HCT116 (cell line): ENCODE results near the gene ERVH48-1. TPM values are rescaled to one million over a fixed set of nuclear protein-coding genes. Genes with fewer than 3 reads are reported as not detected.

Experiments
- ATAC-seq: fragments of 200-7000 bp; cut with Tn5 transposase; 2 replicates; pipeline ENCODE4 v1.9.1; 2020; ENCODE audit warnings: mild to moderate bottlenecking, moderate library complexity
- BruUV-seq: library from RNA; stranded (reverse); fragments of 400-500 nt; replicated peaks from 2 replicates; lab custom pipeline; 2021; lab: Mats Ljungman, UMichigan
- CTCF ChIA-PET: fragments of 300-600 bp; sonication (Branson Sonifier 250); formaldehyde crosslinking; loops from one replicate; lab custom pipeline; 2021; ENCODE audit warnings: antibody characterized with exemption; lab: Charles Lee
- POLR2A ChIA-PET: fragments of 300-600, 350-600 bp; sonication (Branson Sonifier 250); formaldehyde crosslinking; loops from one replicate; lab custom pipeline; 2021; ENCODE audit warnings: antibody characterized with exemption; lab: Charles Lee
- RAD21 ChIA-PET, 2 experiments: fragments of 300-600 bp; sonication (Branson Sonifier 250); formaldehyde crosslinking; loops; one replicate each; lab custom pipeline; 2023; ENCODE audit warnings: low total read pairs in 2 of 2; ENCODE audit not compliant: uncharacterized antibody in 2 of 2, unreplicated experiment in 2 of 2, low non-redundant PET in 1 of 2; lab: Charles Lee
- DNase-seq: peaks from one replicate; pipeline ENCODE4 v3.0.0-alpha.2; 2010; ENCODE audit warnings: low read depth, low spot score
- H2AFZ ChIP-seq: fragments of 200-600 bp; shearing (Covaris generic), sonication (generic); 2 replicates; pipeline ENCODE4 v1.6.1; 2017; ENCODE audit warnings: low read depth, mixed run types, mixed read lengths, antibody characterized with exemption, low read length; ENCODE audit not compliant: poor library complexity, severe bottlenecking
- H3K27ac ChIP-seq: 2 replicates; pipeline ENCODE4 v1.5.1; 2012; ENCODE audit warnings: low read depth, low read length
- H3K27me3 ChIP-seq: fragments of 200-600 bp; sonication (generic); 2 replicates; pipeline ENCODE4 v1.6.1; 2016; ENCODE audit warnings: mixed run types, low read length, mixed read lengths; ENCODE audit not compliant: insufficient read depth
- H3K36me3 ChIP-seq, 2 experiments: fragments of 200-500 bp in 1 of 2; fragments of 200-600 bp in 1 of 2; sonication (Bioruptor generic) in 1 of 2; sonication (generic) in 1 of 2; 2 replicates each; pipeline versions ENCODE4 v1.5.1 to v1.6.1; 2014 to 2016; ENCODE audit warnings: low read length in 2 of 2, inconsistent platforms in 1 of 2, mixed read lengths in 1 of 2, mixed run types in 1 of 2; ENCODE audit not compliant: insufficient read depth in 2 of 2, control insufficient read depth in 1 of 2
- H3K4me1 ChIP-seq, 2 experiments: fragments of 200-600 bp in 1 of 2; sonication (generic) in 1 of 2; 2 replicates each; pipeline versions ENCODE4 v1.5.1 to v1.6.1; 2012 to 2017; ENCODE audit warnings: low read length in 2 of 2, inconsistent platforms in 1 of 2, mild to moderate bottlenecking in 1 of 2, mixed read lengths in 1 of 2, mixed run types in 1 of 2, moderate library complexity in 1 of 2; ENCODE audit not compliant: insufficient read depth in 2 of 2, control insufficient read depth in 1 of 2
- H3K4me2 ChIP-seq: fragments of 200-600 bp; sonication (generic); 2 replicates; pipeline ENCODE4 v1.6.1; 2017; ENCODE audit warnings: mixed run types, low read length, mixed read lengths
- H3K4me3 ChIP-seq, 2 experiments: fragments of 200-600 bp in 1 of 2; sonication (generic) in 1 of 2; replicated peaks in 1 of 2; 2 replicates each; pipeline ENCODE4 v1.5.1; 2011 to 2016; ENCODE audit warnings: low read length in 2 of 2, control low read depth in 1 of 2, low read depth in 1 of 2, mild to moderate bottlenecking in 1 of 2, mixed read lengths in 1 of 2, mixed run types in 1 of 2
- H3K79me2 ChIP-seq: fragments of 200-600 bp; sonication (generic); 2 replicates; pipeline ENCODE4 v1.6.1; 2017; ENCODE audit warnings: mild to moderate bottlenecking, mixed run types, low read length, moderate library complexity, mixed read lengths; ENCODE audit not compliant: insufficient read depth
- H3K9ac ChIP-seq: fragments of 200-600 bp; sonication (generic); 2 replicates; pipeline ENCODE4 v1.6.1; 2016; ENCODE audit warnings: low read length, mixed read lengths
- H3K9me2 ChIP-seq: fragments of 200-600 bp; sonication (generic), shearing (Covaris generic); 2 replicates; pipeline ENCODE4 v1.6.1; 2017; ENCODE audit warnings: mixed run types, mild to moderate bottlenecking, moderate library complexity; ENCODE audit not compliant: insufficient read depth
- H3K9me3 ChIP-seq, 2 experiments: fragments of 200-500 bp in 1 of 2; fragments of 200-600 bp in 1 of 2; sonication (Bioruptor generic) in 1 of 2; sonication (generic) in 1 of 2; 2 replicates each; pipeline ENCODE4 v1.6.1; 2014 to 2017; ENCODE audit warnings: low read length in 2 of 2, mixed read lengths in 2 of 2, inconsistent platforms in 1 of 2, low read depth in 1 of 2, mild to moderate bottlenecking in 1 of 2, mixed run types in 1 of 2, moderate library complexity in 1 of 2; ENCODE audit not compliant: control insufficient read depth in 1 of 2, insufficient read depth in 1 of 2
- H4K20me1 ChIP-seq: fragments of 200-600 bp; sonication (generic), shearing (Covaris generic); 2 replicates; pipeline ENCODE4 v1.6.1; 2017; ENCODE audit warnings: mixed run types, mild to moderate bottlenecking, moderate library complexity; ENCODE audit not compliant: insufficient read depth
- ATF3 ChIP-seq: IDR thresholded peaks from 2 replicates; pipeline ENCODE4 v1.6.1; 2012
- CEBPB ChIP-seq: IDR thresholded peaks from 2 replicates; pipeline ENCODE4 v1.6.1; 2012; ENCODE audit warnings: low read depth
- EGR1 ChIP-seq: IDR thresholded peaks from 2 replicates; pipeline ENCODE4 v1.6.1; 2012; ENCODE audit warnings: low read depth
- ELF1 ChIP-seq: IDR thresholded peaks from 2 replicates; pipeline ENCODE4 v1.6.1; 2012; ENCODE audit warnings: low read depth, borderline replicate concordance
- JUND ChIP-seq: IDR thresholded peaks from 2 replicates; pipeline ENCODE4 v1.6.1; 2012
- POLR2AphosphoS5 ChIP-seq: IDR thresholded peaks from 2 replicates; pipeline ENCODE4 v1.6.1; 2011; ENCODE audit warnings: mild to moderate bottlenecking, low read depth, low read length, moderate library complexity
- RAD21 ChIP-seq: IDR thresholded peaks from 2 replicates; pipeline ENCODE4 v1.6.1; 2012; ENCODE audit warnings: low read depth, mild to moderate bottlenecking
- SIN3A ChIP-seq: IDR thresholded peaks from 2 replicates; pipeline ENCODE4 v1.6.1; 2012; ENCODE audit warnings: low read depth
- SP1 ChIP-seq: IDR thresholded peaks from 2 replicates; pipeline ENCODE4 v1.6.1; 2012; ENCODE audit warnings: low read depth
- TCF7L2 ChIP-seq: IDR thresholded peaks from 2 replicates; pipeline ENCODE4 v1.7.0; 2011; ENCODE audit warnings: borderline replicate concordance, inconsistent platforms; ENCODE audit not compliant: insufficient read depth, insufficient read length; ENCODE audit errors: extremely low read depth
- YY1 ChIP-seq: IDR thresholded peaks from 2 replicates; pipeline ENCODE4 v1.6.1; 2011; ENCODE audit warnings: low read length, low read depth, moderate library complexity, mild to moderate bottlenecking; ENCODE audit not compliant: insufficient replicate concordance; ENCODE audit errors: extremely low read depth
- ZFX ChIP-seq: fragments of 450-650 bp; IDR thresholded peaks from 2 replicates; pipeline ENCODE4 v1.6.1; 2017
- intact Hi-C: fragments of 100-400 bp; cut with micrococcal nuclease; formaldehyde crosslinking; loops from 2 replicates; pipeline ENCODE4 v1.10.0; 2022
- total RNA-seq: library from RNA; stranded (reverse); gene quantifications from one replicate; pipeline ENCODE4 v1.2.1, GENCODE V29; 2021; ENCODE audit not compliant: unreplicated experiment
- TF ChIP-seq, protein P1 (sequence below): IDR thresholded peaks from 2 replicates; pipeline ENCODE4 v1.6.1; 2012
- TF ChIP-seq, protein P2 (sequence below), 3 experiments: fragments of 200-600 bp in 1 of 3; sonication (generic) in 1 of 3; IDR thresholded peaks in 2 of 3; conservative IDR thresholded peaks in 1 of 3; 2 replicates each; pipeline ENCODE4 v1.5.1; 2012 to 2017; ENCODE audit warnings: low read depth in 2 of 3, low read length in 2 of 3, antibody characterized with exemption in 1 of 3, borderline replicate concordance in 1 of 3, control low read depth in 1 of 3, mild to moderate bottlenecking in 1 of 3, mixed read lengths in 1 of 3, mixed run types in 1 of 3, moderate library complexity in 1 of 3; ENCODE audit not compliant: insufficient read depth in 1 of 3

The ERVH48-1 gene
- total RNA-seq, 1 experiment from 2014 or later = not detected

DNA sequence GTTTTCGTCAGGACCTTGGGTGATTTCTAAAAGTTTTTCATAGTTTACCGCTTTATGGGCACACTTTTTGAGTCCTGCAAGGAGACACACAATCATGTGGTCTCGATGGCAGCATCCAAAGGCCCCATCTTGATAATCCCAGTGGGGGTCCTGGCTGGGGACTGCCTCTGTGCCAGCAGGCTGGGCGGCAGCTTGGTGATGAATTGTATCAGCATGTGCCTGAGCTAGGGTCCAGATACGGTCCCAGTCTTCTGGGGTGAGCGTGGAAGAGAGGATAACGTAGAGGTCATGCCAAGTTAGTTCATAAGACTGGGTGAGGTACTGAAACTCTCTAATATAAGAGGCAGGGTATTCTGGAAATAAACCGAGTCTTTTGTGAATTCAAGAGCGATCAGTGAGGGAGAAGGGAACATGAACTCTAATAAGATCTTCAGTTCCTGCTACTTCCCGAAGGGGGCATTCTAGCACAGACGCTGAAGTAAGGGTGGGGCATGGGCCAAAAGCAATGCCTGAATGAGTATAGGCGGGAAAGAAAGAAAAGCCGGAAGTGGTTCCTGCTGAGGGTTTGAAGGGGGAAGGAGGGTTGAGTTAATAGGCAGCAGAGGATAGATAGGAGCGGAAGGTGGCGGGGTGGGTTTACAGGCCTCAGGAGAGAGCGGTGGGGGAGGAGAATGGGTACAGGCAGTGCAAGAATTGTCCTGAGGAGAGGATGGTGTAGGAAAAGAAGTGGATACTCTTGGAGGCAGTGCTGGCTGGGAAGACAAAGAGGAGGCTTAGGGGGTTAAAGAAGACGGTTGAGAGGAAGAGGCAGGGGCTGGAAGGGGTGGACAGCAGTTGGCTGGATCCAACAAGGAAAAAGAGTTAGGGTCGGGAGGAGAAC is 1.6 kb downstream of the ERVH48-1 start:
- Histone ChIP-seq H3K9me2 (no peaks in the 10 kb centered on the region), H3K36me3 (no peaks in the 10 kb centered on the region), H2AFZ (peak overlapping the region; percentile 77), H3K4me2 (peak overlapping the region; percentile 67), H3K27me3 (no peaks in the 10 kb centered on the region), H3K4me3 (peak overlapping the region in 1 of 2 experiments; percentile 18; a peak in 1 of 4 replicates), H3K4me1 (peaks cover 7 to 13% of the 10 kb centered on the region in 2 experiments; a peak in 3 of 4 replicates), H3K27ac (peak overlapping the region; percentile 67), H3K79me2 (no peaks in the 10 kb centered on the region), H3K9ac (peak overlapping the region; percentile 67), H3K9me3 (no peaks in the 10 kb centered on the region), H4K20me1 (no peaks in the 10 kb centered on the region)
- peak; percentile 83 for DNase-seq
- no TSS peak for BruUV-seq
- ChIA-PET RAD21 (interaction anchor here in 1 of 2 experiments (0.6 kb wide), 1 partner anchor 50 kb away, joined by 4 read pairs; no protein-coding TSS in a partner anchor), POLR2A (no interaction called here), CTCF (no interaction called here)
- TF ChIP-seq YY1 (peak; percentile 13), ELF1 (peak; percentile 74), CEBPB (no peak), RAD21 (peak; percentile 97), ATF3 (no peak), SP1 (no peak), JUND (no peak), SIN3A (no peak), ZFX (no peak), EGR1 (peak; percentile 28; the same call in 1 of the 2 replicates), TCF7L2 (no peak), POLR2AphosphoS5 (peak; percentile 33; the same call in 1 of the 2 replicates)
- TF ChIP-seq, protein P1, sequence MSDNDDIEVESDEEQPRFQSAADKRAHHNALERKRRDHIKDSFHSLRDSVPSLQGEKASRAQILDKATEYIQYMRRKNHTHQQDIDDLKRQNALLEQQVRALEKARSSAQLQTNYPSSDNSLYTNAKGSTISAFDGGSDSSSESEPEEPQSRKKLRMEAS = peak; percentile 33; the same call in 1 of the 2 replicates
- TF ChIP-seq, protein P2, sequence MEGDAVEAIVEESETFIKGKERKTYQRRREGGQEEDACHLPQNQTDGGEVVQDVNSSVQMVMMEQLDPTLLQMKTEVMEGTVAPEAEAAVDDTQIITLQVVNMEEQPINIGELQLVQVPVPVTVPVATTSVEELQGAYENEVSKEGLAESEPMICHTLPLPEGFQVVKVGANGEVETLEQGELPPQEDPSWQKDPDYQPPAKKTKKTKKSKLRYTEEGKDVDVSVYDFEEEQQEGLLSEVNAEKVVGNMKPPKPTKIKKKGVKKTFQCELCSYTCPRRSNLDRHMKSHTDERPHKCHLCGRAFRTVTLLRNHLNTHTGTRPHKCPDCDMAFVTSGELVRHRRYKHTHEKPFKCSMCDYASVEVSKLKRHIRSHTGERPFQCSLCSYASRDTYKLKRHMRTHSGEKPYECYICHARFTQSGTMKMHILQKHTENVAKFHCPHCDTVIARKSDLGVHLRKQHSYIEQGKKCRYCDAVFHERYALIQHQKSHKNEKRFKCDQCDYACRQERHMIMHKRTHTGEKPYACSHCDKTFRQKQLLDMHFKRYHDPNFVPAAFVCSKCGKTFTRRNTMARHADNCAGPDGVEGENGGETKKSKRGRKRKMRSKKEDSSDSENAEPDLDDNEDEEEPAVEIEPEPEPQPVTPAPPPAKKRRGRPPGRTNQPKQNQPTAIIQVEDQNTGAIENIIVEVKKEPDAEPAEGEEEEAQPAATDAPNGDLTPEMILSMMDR (IDR thresholded peaks at IDR 0.05 in 2 of 3, conservative IDR thresholded peaks at IDR 0.05 in 1 of 3; ENCODE audit: borderline replicate concordance in 1 of 3, insufficient read depth in 1 of 3, low read depth in 2 of 3, low read length in 2 of 3) = peak; percentile 84 to 94 (median 87)
- intact Hi-C loops = no loop called here
- ATAC-seq = peak; percentile 93
